ENCODE measurements around the gene NYAP2. TPM values are rescaled to one million over a fixed set of nuclear protein-coding genes. Genes with fewer than 3 reads are reported as not detected.

Gene NYAP2
- total RNA-seq, 1 experiment from 2014 or later: not detected

- TF ChIP-seq, protein P1, sequence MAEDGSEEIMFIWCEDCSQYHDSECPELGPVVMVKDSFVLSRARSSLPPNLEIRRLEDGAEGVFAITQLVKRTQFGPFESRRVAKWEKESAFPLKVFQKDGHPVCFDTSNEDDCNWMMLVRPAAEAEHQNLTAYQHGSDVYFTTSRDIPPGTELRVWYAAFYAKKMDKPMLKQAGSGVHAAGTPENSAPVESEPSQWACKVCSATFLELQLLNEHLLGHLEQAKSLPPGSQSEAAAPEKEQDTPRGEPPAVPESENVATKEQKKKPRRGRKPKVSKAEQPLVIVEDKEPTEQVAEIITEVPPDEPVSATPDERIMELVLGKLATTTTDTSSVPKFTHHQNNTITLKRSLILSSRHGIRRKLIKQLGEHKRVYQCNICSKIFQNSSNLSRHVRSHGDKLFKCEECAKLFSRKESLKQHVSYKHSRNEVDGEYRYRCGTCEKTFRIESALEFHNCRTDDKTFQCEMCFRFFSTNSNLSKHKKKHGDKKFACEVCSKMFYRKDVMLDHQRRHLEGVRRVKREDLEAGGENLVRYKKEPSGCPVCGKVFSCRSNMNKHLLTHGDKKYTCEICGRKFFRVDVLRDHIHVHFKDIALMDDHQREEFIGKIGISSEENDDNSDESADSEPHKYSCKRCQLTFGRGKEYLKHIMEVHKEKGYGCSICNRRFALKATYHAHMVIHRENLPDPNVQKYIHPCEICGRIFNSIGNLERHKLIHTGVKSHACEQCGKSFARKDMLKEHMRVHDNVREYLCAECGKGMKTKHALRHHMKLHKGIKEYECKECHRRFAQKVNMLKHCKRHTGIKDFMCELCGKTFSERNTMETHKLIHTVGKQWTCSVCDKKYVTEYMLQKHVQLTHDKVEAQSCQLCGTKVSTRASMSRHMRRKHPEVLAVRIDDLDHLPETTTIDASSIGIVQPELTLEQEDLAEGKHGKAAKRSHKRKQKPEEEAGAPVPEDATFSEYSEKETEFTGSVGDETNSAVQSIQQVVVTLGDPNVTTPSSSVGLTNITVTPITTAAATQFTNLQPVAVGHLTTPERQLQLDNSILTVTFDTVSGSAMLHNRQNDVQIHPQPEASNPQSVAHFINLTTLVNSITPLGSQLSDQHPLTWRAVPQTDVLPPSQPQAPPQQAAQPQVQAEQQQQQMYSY (CRISPR knock-in tag; IDR thresholded peaks at IDR 0.05): no peak
- no peak for TF ChIP-seq RORB (CRISPR knock-in tag; IDR thresholded peaks at IDR 0.05)
- no peak for TF ChIP-seq ZNF423 (CRISPR knock-in tag; IDR thresholded peaks at IDR 0.05)
- TF ChIP-seq, protein P2, sequence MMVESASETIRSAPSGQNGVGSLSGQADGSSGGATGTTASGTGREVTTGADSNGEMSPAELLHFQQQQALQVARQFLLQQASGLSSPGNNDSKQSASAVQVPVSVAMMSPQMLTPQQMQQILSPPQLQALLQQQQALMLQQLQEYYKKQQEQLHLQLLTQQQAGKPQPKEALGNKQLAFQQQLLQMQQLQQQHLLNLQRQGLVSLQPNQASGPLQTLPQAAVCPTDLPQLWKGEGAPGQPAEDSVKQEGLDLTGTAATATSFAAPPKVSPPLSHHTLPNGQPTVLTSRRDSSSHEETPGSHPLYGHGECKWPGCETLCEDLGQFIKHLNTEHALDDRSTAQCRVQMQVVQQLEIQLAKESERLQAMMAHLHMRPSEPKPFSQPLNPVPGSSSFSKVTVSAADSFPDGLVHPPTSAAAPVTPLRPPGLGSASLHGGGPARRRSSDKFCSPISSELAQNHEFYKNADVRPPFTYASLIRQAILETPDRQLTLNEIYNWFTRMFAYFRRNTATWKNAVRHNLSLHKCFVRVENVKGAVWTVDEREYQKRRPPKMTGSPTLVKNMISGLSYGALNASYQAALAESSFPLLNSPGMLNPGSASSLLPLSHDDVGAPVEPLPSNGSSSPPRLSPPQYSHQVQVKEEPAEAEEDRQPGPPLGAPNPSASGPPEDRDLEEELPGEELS (CRISPR knock-in tag; IDR thresholded peaks at IDR 0.05): no peak
These were observed 279.3 kb downstream of the NYAP2 start (continued) for GRCh38 chr2:225678792-225679191.

DNA sequence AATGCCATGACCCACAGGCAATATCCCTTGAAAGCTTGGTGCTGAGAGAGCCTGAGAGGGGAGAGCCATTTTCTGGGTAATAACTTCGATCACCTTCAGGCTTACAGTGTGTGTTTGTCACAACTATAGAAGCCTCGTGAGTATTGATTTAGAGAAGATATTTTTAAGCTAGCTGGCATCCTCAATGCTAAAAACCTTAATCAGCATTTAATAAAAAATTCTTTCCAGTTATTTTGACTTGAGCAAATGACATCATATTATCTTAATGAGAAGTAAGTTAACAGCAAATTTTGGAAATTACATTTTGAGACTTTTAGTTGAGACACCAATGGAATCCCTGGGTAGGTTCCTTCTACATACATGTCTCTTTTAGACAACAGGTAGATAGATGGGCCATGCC, 283.7 kb downstream of the NYAP2 start:
- POLR2A ChIA-PET: no interaction called here
- no peak overlapping the region for H3K27ac Mint-ChIP-seq
- no peak for ATAC-seq
- CTCF ChIA-PET: no interaction called here
- H3K27me3 Mint-ChIP-seq (ENCODE audit: low read depth): no peaks in the 10 kb centered on the region
- H3K36me3 Mint-ChIP-seq: no peaks in the 10 kb centered on the region
- no peaks in the 10 kb centered on the region for H3K9me3 Mint-ChIP-seq
- DNase-seq (ENCODE audit: low spot score): no peak
- no peak overlapping the region for H3K4me3 Mint-ChIP-seq
- H3K4me1 Mint-ChIP-seq: no peaks in the 10 kb centered on the region
- TF ChIP-seq, protein P3, sequence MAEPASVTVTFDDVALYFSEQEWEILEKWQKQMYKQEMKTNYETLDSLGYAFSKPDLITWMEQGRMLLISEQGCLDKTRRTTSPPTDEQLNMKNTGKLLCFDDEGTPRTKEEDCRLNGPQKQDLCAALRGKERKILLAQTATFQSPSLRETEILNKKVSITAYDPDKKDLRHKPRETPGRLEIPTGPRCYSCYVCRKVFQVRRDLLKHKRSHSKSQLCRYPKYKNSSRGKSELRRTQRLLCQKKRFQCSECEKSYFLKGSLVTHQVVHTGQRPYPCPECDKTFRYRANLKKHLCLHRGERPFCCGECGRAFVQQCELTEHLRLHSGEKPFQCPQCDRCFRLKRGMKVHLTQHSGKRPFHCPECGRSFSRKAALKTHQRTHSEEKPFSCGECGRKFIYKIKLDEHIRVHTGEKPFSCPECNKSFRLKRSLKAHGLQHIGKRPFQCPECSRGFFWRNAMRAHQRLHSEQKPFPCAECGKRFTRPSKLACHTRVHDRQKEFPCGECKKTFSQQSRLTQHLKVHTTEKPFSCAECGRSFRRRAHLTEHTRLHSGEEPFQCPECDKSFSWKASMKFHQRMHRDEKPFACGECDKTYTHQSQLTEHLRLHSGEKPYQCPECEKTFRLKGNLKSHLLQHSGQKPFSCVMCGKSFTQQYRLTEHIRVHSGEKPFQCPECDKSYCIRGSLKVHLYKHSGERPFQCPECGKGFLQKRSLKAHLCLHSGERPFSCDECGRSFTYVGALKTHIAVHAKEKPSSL (CRISPR knock-in tag; conservative IDR thresholded peaks at IDR 0.05): no peak
- TF ChIP-seq ATF6 (CRISPR knock-in tag; IDR thresholded peaks at IDR 0.05) (no peak), JUN (CRISPR knock-in tag; IDR thresholded peaks at IDR 0.05) (no peak), ZNF281 (CRISPR knock-in tag; IDR thresholded peaks at IDR 0.05) (no peak), ZMAT4 (CRISPR knock-in tag; IDR thresholded peaks at IDR 0.05) (no peak), TEAD4 (CRISPR knock-in tag; IDR thresholded peaks at IDR 0.05) (no peak), KAT7 (CRISPR knock-in tag; IDR thresholded peaks at IDR 0.05; ENCODE audit: borderline replicate concordance) (no peak), GABPB1 (CRISPR knock-in tag; IDR thresholded peaks at IDR 0.05) (no peak), CBFB (CRISPR knock-in tag; IDR thresholded peaks at IDR 0.05; ENCODE audit: low read depth) (no peak), CREB1 (CRISPR knock-in tag; IDR thresholded peaks at IDR 0.05) (no peak)
- TF ChIP-seq, protein P4, sequence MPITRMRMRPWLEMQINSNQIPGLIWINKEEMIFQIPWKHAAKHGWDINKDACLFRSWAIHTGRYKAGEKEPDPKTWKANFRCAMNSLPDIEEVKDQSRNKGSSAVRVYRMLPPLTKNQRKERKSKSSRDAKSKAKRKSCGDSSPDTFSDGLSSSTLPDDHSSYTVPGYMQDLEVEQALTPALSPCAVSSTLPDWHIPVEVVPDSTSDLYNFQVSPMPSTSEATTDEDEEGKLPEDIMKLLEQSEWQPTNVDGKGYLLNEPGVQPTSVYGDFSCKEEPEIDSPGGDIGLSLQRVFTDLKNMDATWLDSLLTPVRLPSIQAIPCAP (CRISPR knock-in tag; IDR thresholded peaks at IDR 0.05): no peak
- TF ChIP-seq, protein P5, sequence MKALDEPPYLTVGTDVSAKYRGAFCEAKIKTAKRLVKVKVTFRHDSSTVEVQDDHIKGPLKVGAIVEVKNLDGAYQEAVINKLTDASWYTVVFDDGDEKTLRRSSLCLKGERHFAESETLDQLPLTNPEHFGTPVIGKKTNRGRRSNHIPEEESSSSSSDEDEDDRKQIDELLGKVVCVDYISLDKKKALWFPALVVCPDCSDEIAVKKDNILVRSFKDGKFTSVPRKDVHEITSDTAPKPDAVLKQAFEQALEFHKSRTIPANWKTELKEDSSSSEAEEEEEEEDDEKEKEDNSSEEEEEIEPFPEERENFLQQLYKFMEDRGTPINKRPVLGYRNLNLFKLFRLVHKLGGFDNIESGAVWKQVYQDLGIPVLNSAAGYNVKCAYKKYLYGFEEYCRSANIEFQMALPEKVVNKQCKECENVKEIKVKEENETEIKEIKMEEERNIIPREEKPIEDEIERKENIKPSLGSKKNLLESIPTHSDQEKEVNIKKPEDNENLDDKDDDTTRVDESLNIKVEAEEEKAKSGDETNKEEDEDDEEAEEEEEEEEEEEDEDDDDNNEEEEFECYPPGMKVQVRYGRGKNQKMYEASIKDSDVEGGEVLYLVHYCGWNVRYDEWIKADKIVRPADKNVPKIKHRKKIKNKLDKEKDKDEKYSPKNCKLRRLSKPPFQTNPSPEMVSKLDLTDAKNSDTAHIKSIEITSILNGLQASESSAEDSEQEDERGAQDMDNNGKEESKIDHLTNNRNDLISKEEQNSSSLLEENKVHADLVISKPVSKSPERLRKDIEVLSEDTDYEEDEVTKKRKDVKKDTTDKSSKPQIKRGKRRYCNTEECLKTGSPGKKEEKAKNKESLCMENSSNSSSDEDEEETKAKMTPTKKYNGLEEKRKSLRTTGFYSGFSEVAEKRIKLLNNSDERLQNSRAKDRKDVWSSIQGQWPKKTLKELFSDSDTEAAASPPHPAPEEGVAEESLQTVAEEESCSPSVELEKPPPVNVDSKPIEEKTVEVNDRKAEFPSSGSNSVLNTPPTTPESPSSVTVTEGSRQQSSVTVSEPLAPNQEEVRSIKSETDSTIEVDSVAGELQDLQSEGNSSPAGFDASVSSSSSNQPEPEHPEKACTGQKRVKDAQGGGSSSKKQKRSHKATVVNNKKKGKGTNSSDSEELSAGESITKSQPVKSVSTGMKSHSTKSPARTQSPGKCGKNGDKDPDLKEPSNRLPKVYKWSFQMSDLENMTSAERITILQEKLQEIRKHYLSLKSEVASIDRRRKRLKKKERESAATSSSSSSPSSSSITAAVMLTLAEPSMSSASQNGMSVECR (CRISPR knock-in tag; IDR thresholded peaks at IDR 0.05; ENCODE audit: borderline replicate concordance): no peak

All from WTC11 (cell line).